AG09319 (cell line): ENCODE data around the gene HDAC9.

ENCODE experiments used
- DNase-seq: peaks from one replicate; pipeline ENCODE4 v3.0.0-alpha.2; 2010; ENCODE audit warnings: low read depth; ENCODE audit errors: extremely low read depth
- CTCF ChIP-seq: IDR thresholded peaks from 2 replicates; pipeline ENCODE4 v1.5.1; 2011; ENCODE audit warnings: low read depth, mild to moderate bottlenecking, inconsistent platforms, low read length, moderate library complexity

Gene HDAC9

GRCh38 chr7:18903695-18904094 lies 408.1 kb downstream of the HDAC9 start:
- no peak for TF ChIP-seq CTCF

DNA sequence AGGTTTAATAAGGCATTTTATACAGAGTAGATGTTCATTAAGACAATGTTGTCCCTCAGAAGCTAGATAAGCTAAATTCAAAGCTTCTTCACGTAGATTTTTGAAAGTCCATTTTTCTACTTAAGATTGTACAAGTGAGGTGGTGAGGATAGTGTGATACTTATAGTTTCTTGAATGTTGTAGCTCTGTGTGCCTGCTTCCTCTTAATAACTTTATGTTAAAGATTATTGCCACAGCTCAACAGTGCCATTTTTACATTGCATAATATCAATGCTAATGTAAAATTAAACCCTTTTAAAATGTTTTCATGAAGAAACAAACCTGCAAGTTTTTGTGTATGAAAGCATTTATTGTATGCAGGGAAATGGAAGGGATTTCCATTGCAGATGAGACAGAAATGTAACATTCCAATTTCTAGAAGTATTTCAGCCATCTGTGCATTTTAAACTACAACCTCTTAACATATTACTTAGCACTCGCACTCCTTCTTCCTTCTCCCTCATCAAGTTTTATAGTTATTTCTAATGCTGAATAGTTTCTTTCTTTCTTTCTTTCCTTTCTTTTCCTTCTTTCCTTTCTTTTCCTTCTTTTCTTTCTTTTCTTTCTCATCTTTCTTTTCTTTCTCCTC lies 409.9 kb downstream of the HDAC9 start:
- TF ChIP-seq CTCF = no peak
- no peak for DNase-seq

More at GRCh38 chr7:18903695-18904094, 408.1 kb downstream of the HDAC9 start:
- no peak for DNase-seq

GRCh38 chr7:18906901-18907300 lies 411.4 kb downstream of the HDAC9 start:
- TF ChIP-seq CTCF = no peak
- DNase-seq = no peak

GRCh38 chr7:18913106-18913505 lies 417.6 kb downstream of the HDAC9 start:
- DNase-seq = no peak

DNA sequence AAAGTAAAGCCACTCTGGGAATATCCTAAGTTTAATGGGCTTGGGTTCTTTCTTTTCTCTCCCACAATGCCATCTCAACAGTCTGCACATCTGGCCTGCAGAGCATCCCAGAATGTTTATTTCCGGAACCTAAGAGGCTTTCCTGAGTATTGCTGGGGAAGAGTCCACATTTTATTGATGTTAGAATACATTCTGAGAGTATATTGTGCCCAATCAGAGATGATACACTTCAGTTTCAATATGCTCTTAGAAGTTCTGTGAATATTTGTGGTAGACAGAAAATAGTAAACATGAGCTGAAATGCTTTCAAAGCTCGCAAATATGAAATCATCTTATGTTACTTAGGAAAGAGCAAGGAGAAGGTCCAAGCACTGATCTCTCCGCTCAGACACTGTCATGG lies 421.3 kb downstream of the HDAC9 start:
- no peak for DNase-seq
- TF ChIP-seq CTCF = no peak

More at GRCh38 chr7:18913106-18913505, 417.6 kb downstream of the HDAC9 start:
- TF ChIP-seq CTCF = no peak

DNA sequence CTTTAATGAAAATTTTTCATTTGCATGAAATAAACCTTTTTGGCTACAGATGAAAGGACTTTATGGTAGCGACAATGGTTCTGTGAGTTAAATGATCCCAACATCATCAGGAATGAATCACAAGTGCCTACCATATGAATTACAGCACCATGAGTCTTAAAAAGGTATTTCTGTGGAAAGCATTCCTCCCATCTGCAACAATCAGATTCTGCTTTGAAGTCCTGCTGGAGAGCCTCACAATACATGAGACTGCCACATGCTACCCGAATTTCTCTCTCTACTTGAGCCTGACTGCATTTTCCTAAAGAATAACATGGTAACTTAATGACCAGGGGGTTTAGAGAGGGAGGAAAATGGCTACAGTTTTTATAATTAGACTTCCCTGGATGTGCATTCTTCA lies 431.6 kb downstream of the HDAC9 start:
- no peak for DNase-seq
- no peak for TF ChIP-seq CTCF

- DNase-seq = no peak
- TF ChIP-seq CTCF = no peak
Observed at GRCh38 chr7:18936265-18936664, 440.7 kb downstream of the HDAC9 start.
